ENCODE results near the gene OR5D14. TPM values are rescaled to one million over a fixed set of nuclear protein-coding genes. Genes with fewer than 3 reads are reported as not detected.

Gene OR5D14
- total RNA-seq: not detected in 2 replicates

DNA sequence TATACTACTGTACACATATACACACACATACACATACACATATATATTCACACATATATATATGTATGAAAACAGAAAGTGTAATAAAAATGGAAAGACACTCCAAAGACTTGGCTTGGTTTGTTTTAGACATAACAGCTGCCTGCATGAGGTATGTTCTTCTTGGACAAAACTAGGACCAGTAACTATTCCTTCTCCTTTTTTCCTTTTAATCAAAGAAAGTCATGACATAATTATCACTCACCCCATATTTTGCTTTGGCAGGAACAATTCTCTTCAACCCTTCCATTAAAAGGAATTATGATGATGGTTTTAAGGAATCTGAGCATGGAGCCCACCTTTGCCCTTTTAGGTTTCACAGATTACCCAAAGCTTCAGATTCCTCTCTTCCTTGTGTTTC, at the start of gene OR5D14:
Gene OR5D14 (plus strand): TSS at position 301 of the 400 bp plus-strand sequence. CDS start 0 bp downstream, at position 301.

GRCh38 chr11:55773138-55773537, 22.2 kb upstream of the OR5D14 start, which contains the start of gene OR5D13:
Gene OR5D13, plus strand, starts transcription at chr11:55773438. Its CDS starts 0 bp downstream, at chr11:55773438.

GRCh38 chr11:55811067-55811466, 15.7 kb downstream of the OR5D14 start, which contains the start of gene OR5L1:
Gene OR5L1, plus strand, starts transcription at chr11:55811367. Its CDS starts 100 bp downstream, at chr11:55811467.

GRCh38 chr11:55819330-55819729, 24.0 kb downstream of the OR5D14 start, which contains the start of gene OR5D18:
Gene OR5D18, plus strand, starts transcription at chr11:55819630. Its CDS starts 0 bp downstream, at chr11:55819630.

GRCh38 chr11:55826919-55827318, 31.6 kb downstream of the OR5D14 start, which contains the start of gene OR5L2:
Gene OR5L2, plus strand, starts transcription at chr11:55827219. Its CDS starts 0 bp downstream, at chr11:55827219.

DNA sequence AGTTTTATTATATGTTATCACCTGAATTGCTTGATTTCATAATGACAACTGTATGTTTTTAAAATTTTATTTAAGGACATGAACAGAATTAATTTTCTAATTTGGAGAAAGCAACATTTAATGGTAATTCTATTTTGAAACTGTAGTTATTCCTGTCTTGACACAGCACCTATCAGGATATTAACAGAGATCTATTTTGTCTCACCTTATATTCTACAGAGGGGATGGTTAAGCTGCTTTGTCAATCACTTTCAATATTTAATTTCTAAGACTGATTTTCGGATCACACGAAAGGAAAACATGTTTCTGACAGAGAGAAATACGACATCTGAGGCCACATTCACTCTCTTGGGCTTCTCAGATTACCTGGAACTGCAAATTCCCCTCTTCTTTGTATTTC, 43.1 kb downstream of the OR5D14 start, which contains the start of gene OR5D16:
Gene OR5D16 (plus strand): TSS at position 301 of the 400 bp plus-strand sequence. CDS start 0 bp downstream, at position 301.

Other genes with a start within 250 kb of the OR5D14 start
- gene OR4C15, start 241.1 kb upstream of the OR5D14 start, total RNA-seq: not detected in 2 replicates
- gene OR4C16, start 223.4 kb upstream of the OR5D14 start, total RNA-seq: not detected in 2 replicates
- gene OR4C11, start 187.9 kb upstream of the OR5D14 start, total RNA-seq: not detected in 2 replicates
- gene OR4P4, start 160.4 kb upstream of the OR5D14 start, total RNA-seq: not detected in 2 replicates
- gene OR4S2, start 147.2 kb upstream of the OR5D14 start, total RNA-seq: not detected in 2 replicates
- not detected in 2 replicates for gene OR4C6, start 133.4 kb upstream of the OR5D14 start, total RNA-seq
- not detected in 2 replicates for gene OR5D13, start 22.1 kb upstream of the OR5D14 start, total RNA-seq
- gene OR5L1, start 15.8 kb downstream of the OR5D14 start, total RNA-seq: not detected in 2 replicates
- not detected in 2 replicates for gene OR5D18, start 24.1 kb downstream of the OR5D14 start, total RNA-seq
- gene OR5L2, start 31.7 kb downstream of the OR5D14 start, total RNA-seq: not detected in 2 replicates
- gene OR5D16, start 43.2 kb downstream of the OR5D14 start, total RNA-seq: not detected in 2 replicates
- gene TRIM51, start 87.7 kb downstream of the OR5D14 start, total RNA-seq: not detected in 2 replicates
- not detected in 2 replicates for gene OR5W2, start 119.0 kb downstream of the OR5D14 start, total RNA-seq
- not detected in 2 replicates for gene OR5I1, start 140.8 kb downstream of the OR5D14 start, total RNA-seq
- gene OR10AG1, start 174.4 kb downstream of the OR5D14 start, total RNA-seq: not detected in 2 replicates
- not detected in 2 replicates for gene OR5F1, start 199.1 kb downstream of the OR5D14 start, total RNA-seq
- gene OR5AS1, start 232.1 kb downstream of the OR5D14 start, total RNA-seq: not detected in 2 replicates